Epithelial cell of proximal tubule (primary cell): ENCODE results near the gene USP48. TPM values are rescaled to one million over a fixed set of nuclear protein-coding genes. Genes with fewer than 3 reads are reported as not detected.

Experiments used
- DNase-seq: peaks from one replicate; pipeline ENCODE4 v3.0.0-alpha.2; 2011; ENCODE audit warnings: low read depth
- H3K4me3 ChIP-seq: 2 replicates; pipeline ENCODE4 v1.5.1; 2011; ENCODE audit warnings: low read depth, mild to moderate bottlenecking, low read length
- total RNA-seq: library from RNA; depleted of rRNA; stranded (reverse); fragments of >200 nt; gene quantifications from 2 replicates; pipeline ENCODE4 v1.2.3, GENCODE V29; 2015
- TF ChIP-seq, protein P1 (sequence below): conservative IDR thresholded peaks from 2 replicates; pipeline ENCODE4 v1.5.1; 2012; ENCODE audit warnings: low read depth, mild to moderate bottlenecking, low read length

USP48 gene
- total RNA-seq, 1 donor from 2014 or later, result 24.0 TPM

DNA sequence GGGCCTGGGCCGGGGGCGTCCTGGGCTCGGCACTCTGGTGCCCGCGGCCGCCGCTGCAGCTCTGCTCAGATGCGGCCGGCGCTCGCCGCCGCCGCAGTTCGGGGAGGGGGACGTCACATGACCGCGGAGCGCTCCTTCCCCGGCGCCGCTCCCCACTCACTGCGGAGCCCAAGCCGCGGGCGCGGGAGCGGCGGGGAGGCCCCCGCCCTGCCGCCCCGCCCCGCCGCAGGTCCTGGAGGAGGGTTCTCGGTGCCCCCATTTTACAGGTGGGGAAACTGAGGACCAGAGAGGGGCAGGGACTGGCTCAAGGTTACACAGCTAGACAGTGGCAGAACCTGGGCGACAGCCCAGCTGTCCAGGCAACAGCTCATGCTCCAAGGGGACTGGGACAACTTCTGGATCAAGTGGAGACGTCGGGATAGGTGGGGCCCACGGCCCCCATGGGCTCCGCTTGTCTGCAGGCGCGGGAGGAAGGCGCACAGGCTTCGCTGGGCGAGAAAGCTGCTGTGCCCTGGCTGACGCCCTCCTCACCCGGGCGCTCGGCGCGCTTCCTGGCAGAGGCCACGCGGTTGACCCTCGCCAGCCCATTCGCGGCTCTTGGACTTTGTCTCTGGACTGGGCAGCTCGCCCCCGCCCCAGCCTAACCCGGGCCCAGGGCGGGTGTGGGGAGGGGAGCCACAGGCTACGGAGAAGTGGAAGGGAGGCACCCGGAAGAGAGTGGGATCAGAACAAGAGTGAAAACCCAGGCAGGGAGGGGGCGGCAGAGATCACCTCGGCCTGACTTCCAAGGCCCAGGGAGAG is 113.5 kb downstream of the USP48 start, which contains the start of gene RAP1GAP:
Gene RAP1GAP (minus strand): TSS at position 100 of the 801 bp plus-strand sequence. CDS start 49,325 bp downstream, outside the sequence.
- H3K4me3 ChIP-seq, result peak within 1 kb of the TSS; percentile 40
- TF ChIP-seq, protein P1, sequence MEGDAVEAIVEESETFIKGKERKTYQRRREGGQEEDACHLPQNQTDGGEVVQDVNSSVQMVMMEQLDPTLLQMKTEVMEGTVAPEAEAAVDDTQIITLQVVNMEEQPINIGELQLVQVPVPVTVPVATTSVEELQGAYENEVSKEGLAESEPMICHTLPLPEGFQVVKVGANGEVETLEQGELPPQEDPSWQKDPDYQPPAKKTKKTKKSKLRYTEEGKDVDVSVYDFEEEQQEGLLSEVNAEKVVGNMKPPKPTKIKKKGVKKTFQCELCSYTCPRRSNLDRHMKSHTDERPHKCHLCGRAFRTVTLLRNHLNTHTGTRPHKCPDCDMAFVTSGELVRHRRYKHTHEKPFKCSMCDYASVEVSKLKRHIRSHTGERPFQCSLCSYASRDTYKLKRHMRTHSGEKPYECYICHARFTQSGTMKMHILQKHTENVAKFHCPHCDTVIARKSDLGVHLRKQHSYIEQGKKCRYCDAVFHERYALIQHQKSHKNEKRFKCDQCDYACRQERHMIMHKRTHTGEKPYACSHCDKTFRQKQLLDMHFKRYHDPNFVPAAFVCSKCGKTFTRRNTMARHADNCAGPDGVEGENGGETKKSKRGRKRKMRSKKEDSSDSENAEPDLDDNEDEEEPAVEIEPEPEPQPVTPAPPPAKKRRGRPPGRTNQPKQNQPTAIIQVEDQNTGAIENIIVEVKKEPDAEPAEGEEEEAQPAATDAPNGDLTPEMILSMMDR, result no peak
- DNase-seq, result no peak

DNA sequence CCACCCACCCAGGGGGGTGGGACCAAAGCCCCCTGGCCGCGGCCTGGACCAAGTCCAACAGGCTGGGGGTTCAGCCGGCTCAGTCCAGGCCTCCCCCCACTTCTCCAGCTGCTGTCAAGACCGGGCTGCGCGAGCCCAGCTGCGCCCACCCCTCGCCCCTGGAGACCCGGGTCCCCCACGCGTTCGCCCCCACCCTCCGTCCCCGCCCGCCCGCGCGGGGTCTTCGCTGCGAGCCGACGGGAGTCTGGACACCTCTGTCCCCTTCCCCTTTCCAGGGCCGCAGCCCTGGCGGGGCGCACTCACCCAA is 114.0 kb downstream of the USP48 start:
- no peak for DNase-seq
- peak overlapping the region; percentile 40 for H3K4me3 ChIP-seq
- TF ChIP-seq, protein P1, result no peak

DNA sequence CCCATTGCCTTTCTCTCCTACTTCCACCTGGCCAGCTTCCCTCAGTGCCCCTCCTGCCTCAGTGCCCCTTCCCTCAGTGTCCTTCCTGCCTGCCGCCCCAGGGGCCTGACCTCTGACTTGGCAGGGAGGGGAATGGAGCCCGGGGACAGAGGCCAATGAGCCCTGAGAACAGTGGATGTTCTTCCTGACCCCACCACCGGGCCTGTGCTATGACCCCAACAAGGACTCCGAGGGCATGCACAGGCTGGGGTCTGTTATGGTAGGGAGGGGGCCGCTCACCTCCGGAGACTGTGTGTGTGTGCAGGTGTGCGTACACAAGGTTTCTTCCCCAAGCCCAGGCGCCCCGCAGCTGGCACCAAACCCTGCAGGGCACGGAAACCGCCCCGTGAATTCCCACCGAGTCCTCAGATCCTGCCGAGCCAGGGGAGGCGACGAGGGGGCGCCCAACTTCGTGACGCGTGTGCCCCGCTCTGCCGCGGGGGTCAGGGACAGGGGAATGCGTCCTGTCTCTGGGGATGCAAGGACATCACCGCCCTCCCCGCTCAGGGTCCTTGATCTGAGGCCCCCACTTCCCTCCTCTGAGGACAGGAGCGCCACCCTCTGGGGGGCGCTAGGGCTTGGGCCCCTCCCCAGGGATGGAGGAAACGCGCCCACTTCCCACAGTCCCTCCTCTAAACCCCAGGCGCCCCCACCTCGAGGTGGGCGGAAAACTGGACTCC is 114.6 kb downstream of the USP48 start:
- no peak for DNase-seq
- peak overlapping the region; percentile 40 for H3K4me3 ChIP-seq
- TF ChIP-seq, protein P1, result peak; percentile 6

DNA sequence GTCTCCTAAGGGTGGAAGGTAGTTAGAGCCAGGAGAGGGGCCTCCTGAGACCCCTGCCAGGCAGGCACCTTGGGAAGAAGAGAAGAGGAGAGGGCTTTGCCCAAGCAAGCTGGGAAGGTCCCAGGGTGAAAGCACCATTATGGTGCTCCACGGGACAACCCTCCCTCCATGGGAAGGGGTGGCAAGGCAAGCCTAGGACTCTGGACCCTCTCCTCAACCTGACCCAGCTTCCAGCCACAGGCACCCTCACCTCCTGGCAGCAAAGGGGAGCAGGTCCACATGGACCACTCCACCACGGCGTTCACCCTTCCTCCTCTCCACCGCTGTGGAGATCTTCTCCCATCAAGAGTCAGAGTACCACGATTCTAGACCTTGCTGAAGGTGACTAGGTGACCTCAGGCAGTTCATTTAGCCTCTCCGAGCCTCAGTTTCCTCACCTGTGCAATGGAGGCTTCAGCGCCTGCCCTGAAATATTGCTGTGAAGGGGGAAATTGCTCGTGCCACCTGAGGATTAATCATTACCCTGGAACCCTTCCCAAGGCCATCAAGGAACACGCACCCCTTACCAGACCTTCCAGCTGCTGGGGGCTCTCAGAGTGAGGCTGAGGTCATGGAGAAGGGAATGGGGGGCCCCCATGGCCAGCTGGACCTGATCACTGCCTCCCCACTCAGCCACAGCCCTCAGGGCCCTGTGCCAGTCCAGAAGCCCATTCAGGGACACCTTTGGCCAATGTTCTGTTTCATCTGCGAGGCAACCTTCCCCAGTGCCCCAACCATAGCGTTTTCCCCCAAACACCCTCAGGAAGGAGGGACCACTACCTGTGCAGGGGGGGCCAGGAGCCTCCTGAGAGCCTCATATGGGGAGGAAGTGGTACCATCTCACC is 115.4 kb downstream of the USP48 start:
- DNase-seq, result no peak
- H3K4me3 ChIP-seq, result no peak overlapping the region
- TF ChIP-seq, protein P1, result no peak

DNA sequence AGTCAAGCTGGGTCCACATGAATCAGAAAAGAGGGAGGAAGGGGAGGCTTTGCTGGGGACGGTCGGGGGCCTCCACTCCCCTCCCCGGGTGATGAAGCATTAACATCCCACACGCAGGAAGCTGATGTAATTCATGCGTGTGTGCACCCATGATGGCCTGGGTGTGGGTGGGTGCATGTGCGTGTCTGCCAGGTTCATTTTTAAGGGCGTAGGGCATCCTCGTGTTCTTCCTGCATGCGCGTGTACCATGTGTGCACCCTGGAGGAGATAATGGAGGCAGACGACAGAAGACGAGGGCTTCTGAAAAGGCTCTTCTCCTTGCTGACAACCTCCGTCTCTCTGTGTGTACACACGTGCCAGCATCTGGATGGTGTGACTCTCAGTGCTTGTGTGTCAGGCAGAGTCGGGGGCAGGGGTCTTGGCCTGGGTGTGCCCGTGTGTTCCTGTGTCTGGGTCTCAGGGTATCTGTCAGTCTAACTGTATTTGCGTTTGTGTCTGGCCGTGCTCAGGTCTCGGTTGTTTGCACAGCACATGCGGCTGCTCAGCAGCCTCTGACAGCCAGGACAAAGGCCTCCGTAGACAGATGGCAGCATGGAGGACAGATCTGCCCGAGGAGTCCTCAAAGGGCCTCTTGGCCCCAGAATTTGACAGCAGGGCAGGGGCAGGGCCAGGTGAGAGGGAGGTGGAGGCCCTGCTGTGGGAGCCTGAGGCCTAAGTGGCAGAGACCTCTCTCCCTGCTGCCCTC is 116.2 kb downstream of the USP48 start:
- TF ChIP-seq, protein P1, result no peak
- no peak for DNase-seq

More for the DNA sequence above, 116.2 kb downstream of the USP48 start:
- no peak overlapping the region for H3K4me3 ChIP-seq
